Rectal smooth muscle tissue (tissue), 1 donor: ENCODE data around the gene G6PC2.

Experiments used
- H3K27ac ChIP-seq: one replicate; pipeline ENCODE4 v1.7.0; 2013; ENCODE audit warnings: low read depth, low read length, inconsistent platforms
- H3K27me3 ChIP-seq: one replicate; pipeline ENCODE4 v1.7.0; 2013; ENCODE audit warnings: low read length; ENCODE audit not compliant: control insufficient read depth, insufficient read depth
- H3K36me3 ChIP-seq: one replicate; pipeline ENCODE4 v1.7.0; 2013; ENCODE audit warnings: low read length; ENCODE audit not compliant: control insufficient read depth, insufficient read depth
- H3K4me1 ChIP-seq: one replicate; pipeline ENCODE4 v1.7.0; 2013; ENCODE audit warnings: low read length; ENCODE audit not compliant: control insufficient read depth, insufficient read depth
- H3K4me3 ChIP-seq: one replicate; pipeline ENCODE4 v1.7.0; 2013; ENCODE audit warnings: low read length
- H3K9ac ChIP-seq: one replicate; pipeline ENCODE4 v1.7.0; 2013; ENCODE audit warnings: low read length

G6PC2 gene

DNA sequence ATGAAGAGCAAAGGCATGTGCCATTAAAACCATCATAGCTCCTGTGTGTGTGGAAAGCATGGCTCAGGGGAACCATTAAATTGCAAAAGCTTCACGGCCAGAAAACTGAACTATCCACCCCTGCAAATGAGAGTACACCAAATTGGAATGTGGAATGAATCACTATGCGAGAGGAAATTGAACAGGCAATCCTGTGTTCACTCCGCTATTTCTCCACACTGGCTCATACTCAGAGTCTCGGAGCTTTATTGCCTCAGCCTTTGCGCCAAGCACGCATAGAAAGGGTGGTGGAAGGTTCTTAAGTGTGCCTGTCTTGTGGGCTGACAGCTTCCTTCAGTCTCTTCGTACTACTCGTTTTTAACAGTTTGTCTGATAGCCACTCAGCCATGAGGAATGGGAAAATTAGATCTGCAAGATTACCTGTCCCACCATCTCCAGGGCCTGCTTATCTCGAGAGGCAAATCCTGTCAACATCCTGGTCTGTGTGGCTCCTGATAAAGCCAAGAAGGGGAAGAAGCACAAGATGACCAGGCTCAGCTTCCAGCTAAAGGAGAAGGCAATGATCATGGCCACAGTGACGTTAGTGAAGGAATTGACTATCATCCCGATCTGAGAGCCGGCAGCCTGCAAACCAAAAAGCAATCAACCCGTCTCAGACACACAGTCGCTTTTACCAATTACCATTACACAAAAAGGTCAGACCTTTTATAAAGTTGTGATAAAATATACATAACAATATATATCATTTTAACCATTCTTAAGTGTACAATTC lies 34.9 kb downstream of the G6PC2 start:
- H3K9ac ChIP-seq = no peak overlapping the region
- H3K27ac ChIP-seq = no peak overlapping the region
- H3K4me1 ChIP-seq = no peaks in the 10 kb centered on the region
- no peaks in the 10 kb centered on the region for H3K27me3 ChIP-seq
- H3K4me3 ChIP-seq = no peak overlapping the region
- H3K36me3 ChIP-seq = no peaks in the 10 kb centered on the region

GRCh38 chr2:168939061-168939460 lies 38.0 kb downstream of the G6PC2 start:
- H3K36me3 ChIP-seq = no peaks in the 10 kb centered on the region
- H3K27ac ChIP-seq = no peak overlapping the region
- no peak overlapping the region for H3K9ac ChIP-seq
- H3K4me1 ChIP-seq = no peaks in the 10 kb centered on the region
- H3K4me3 ChIP-seq = no peak overlapping the region
- no peaks in the 10 kb centered on the region for H3K27me3 ChIP-seq

- Histone ChIP-seq H3K27ac (no peak overlapping the region), H3K4me1 (no peaks in the 10 kb centered on the region), H3K9ac (no peak overlapping the region), H3K4me3 (no peak overlapping the region), H3K27me3 (no peaks in the 10 kb centered on the region), H3K36me3 (no peaks in the 10 kb centered on the region)
These were observed 38.8 kb downstream of the G6PC2 start for GRCh38 chr2:168939918-168940317.

DNA sequence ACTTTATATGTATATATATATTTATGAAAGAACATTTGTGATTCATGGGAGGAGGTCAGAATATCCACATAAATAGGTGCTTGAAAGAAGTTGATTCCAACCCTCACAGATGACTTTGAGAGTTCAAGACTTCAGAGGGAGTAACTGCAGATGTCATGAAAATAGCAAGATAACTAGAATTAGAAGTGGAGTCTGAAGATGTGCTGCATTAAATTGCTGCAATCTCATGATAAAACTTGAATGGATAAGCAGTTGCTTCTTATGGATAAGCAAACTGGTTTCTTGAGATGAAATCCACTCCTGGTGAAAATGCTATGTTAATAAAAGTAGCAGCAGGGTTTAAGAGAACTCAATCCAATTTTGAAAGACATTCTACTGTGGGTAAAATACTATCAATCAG lies 40.2 kb downstream of the G6PC2 start:
- no peaks in the 10 kb centered on the region for H3K27me3 ChIP-seq
- no peak overlapping the region for H3K4me3 ChIP-seq
- H3K9ac ChIP-seq = no peak overlapping the region
- no peaks in the 10 kb centered on the region for H3K4me1 ChIP-seq
- H3K36me3 ChIP-seq = no peaks in the 10 kb centered on the region
- no peak overlapping the region for H3K27ac ChIP-seq

- Histone ChIP-seq H3K36me3 (no peaks in the 10 kb centered on the region), H3K9ac (no peak overlapping the region), H3K4me3 (no peak overlapping the region), H3K27me3 (no peaks in the 10 kb centered on the region), H3K27ac (no peak overlapping the region), H3K4me1 (no peaks in the 10 kb centered on the region)
These were observed 43.0 kb downstream of the G6PC2 start for GRCh38 chr2:168944065-168944464.

DNA sequence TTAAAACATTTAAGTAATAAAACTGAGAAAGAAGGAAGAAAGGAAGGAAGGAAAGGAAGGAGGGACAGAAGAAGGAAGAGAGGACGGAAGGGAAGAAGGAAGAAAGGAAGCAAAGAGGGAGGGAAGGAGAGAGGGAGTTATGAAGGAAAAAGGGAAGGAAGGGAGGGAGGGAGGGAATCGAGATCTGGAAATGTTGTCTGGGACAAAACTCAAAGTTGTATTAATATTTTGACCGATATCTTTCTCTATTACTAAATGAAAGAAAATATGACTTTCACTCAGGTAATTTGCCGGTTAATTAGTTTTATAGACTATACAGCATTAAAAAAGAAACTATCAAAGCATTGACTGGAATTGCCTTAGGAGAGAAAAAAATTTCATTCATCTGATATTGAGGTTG lies 44.4 kb downstream of the G6PC2 start:
- Histone ChIP-seq H3K27ac (no peak overlapping the region), H3K4me1 (no peaks in the 10 kb centered on the region), H3K4me3 (no peak overlapping the region), H3K36me3 (no peaks in the 10 kb centered on the region), H3K9ac (no peak overlapping the region), H3K27me3 (no peaks in the 10 kb centered on the region)

- no peaks in the 10 kb centered on the region for H3K4me1 ChIP-seq
- no peaks in the 10 kb centered on the region for H3K27me3 ChIP-seq
- H3K4me3 ChIP-seq = no peak overlapping the region
- no peak overlapping the region for H3K27ac ChIP-seq
- no peaks in the 10 kb centered on the region for H3K36me3 ChIP-seq
- H3K9ac ChIP-seq = no peak overlapping the region
These were observed 47.6 kb downstream of the G6PC2 start for GRCh38 chr2:168948621-168949212.

- no peak overlapping the region for H3K27ac ChIP-seq
- no peak overlapping the region for H3K4me3 ChIP-seq
- no peaks in the 10 kb centered on the region for H3K27me3 ChIP-seq
- H3K36me3 ChIP-seq = no peaks in the 10 kb centered on the region
- H3K9ac ChIP-seq = no peak overlapping the region
- H3K4me1 ChIP-seq = no peaks in the 10 kb centered on the region
These were observed 48.2 kb downstream of the G6PC2 start for GRCh38 chr2:168949324-168949723.

DNA sequence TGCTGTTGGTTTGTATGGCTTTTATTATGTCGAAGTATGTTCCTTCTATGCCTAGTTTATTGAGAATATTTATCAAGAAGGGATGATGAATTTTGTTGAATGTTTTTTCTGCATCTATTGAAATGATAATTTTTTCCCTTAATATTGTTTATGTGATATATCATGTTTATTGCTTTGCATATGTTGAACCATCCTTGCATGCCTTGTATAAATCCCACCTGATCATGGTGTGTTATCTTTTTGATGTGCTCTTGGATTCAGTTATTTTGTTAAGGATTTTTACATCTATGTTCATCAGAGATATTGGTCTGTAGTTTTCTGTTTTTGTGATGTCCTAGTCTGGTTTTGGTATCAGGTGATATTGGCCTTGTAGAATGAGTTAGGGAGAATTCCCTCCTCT lies 50.8 kb downstream of the G6PC2 start:
- Histone ChIP-seq H3K27ac (no peak overlapping the region), H3K9ac (no peak overlapping the region), H3K27me3 (no peaks in the 10 kb centered on the region), H3K4me1 (no peaks in the 10 kb centered on the region), H3K4me3 (no peak overlapping the region), H3K36me3 (no peaks in the 10 kb centered on the region)

GRCh38 chr2:168952424-168952823 lies 51.3 kb downstream of the G6PC2 start:
- Histone ChIP-seq H3K4me3 (no peak overlapping the region), H3K9ac (no peak overlapping the region), H3K27ac (no peak overlapping the region), H3K4me1 (no peaks in the 10 kb centered on the region), H3K27me3 (no peaks in the 10 kb centered on the region), H3K36me3 (no peaks in the 10 kb centered on the region)

GRCh38 chr2:168954256-168954655 lies 53.2 kb downstream of the G6PC2 start:
- H3K27me3 ChIP-seq = no peaks in the 10 kb centered on the region
- no peaks in the 10 kb centered on the region for H3K4me1 ChIP-seq
- no peak overlapping the region for H3K27ac ChIP-seq
- no peaks in the 10 kb centered on the region for H3K36me3 ChIP-seq
- H3K4me3 ChIP-seq = no peak overlapping the region
- H3K9ac ChIP-seq = no peak overlapping the region

GRCh38 chr2:168955321-168955720 lies 54.2 kb downstream of the G6PC2 start:
- H3K4me1 ChIP-seq = no peaks in the 10 kb centered on the region
- no peaks in the 10 kb centered on the region for H3K36me3 ChIP-seq
- H3K27me3 ChIP-seq = no peaks in the 10 kb centered on the region
- no peak overlapping the region for H3K9ac ChIP-seq
- no peak overlapping the region for H3K4me3 ChIP-seq
- H3K27ac ChIP-seq = no peak overlapping the region

GRCh38 chr2:168956392-168956791 lies 55.3 kb downstream of the G6PC2 start:
- no peak overlapping the region for H3K27ac ChIP-seq
- no peaks in the 10 kb centered on the region for H3K4me1 ChIP-seq
- no peak overlapping the region for H3K4me3 ChIP-seq
- no peaks in the 10 kb centered on the region for H3K36me3 ChIP-seq
- no peaks in the 10 kb centered on the region for H3K27me3 ChIP-seq
- H3K9ac ChIP-seq = no peak overlapping the region
